H1 (cell line): Measurements from ENCODE around the gene PCIF1. TPM values are rescaled to one million over a fixed set of nuclear protein-coding genes. Genes with fewer than 3 reads are reported as not detected.

Source experiments
- BRCA1 ChIP-seq: IDR thresholded peaks from 2 replicates; pipeline ENCODE4 v1.6.1; 2012; ENCODE audit warnings: low read depth, low read length, improper control_type of control experiment
- CREB1 ChIP-seq: IDR thresholded peaks from 2 replicates; pipeline ENCODE4 v1.6.1; 2012; ENCODE audit warnings: inconsistent platforms
- CTBP2 ChIP-seq: IDR thresholded peaks from 2 replicates; pipeline ENCODE4 v1.7.0; 2011; ENCODE audit warnings: borderline replicate concordance, mild to moderate bottlenecking, moderate library complexity, mixed read lengths, low read length; ENCODE audit not compliant: insufficient read depth, insufficient read length
- EGR1 ChIP-seq: IDR thresholded peaks from 2 replicates; pipeline ENCODE4 v1.6.1; 2011; ENCODE audit warnings: low read depth, low read length, borderline replicate concordance
- GTF2F1 ChIP-seq: IDR thresholded peaks from 2 replicates; pipeline ENCODE4 v1.6.1; 2012; ENCODE audit warnings: low read depth, low read length, improper control_type of control experiment, borderline replicate concordance
- JUN ChIP-seq: IDR thresholded peaks from 2 replicates; pipeline ENCODE4 v1.6.1; 2011; ENCODE audit warnings: low read depth, mild to moderate bottlenecking, improper control_type of control experiment, low read length
- JUND ChIP-seq: IDR thresholded peaks from 2 replicates; pipeline ENCODE4 v1.6.1; 2011; ENCODE audit warnings: mild to moderate bottlenecking, improper control_type of control experiment, low read length
- MAX ChIP-seq: IDR thresholded peaks from 2 replicates; pipeline ENCODE4 v1.6.1; 2012; ENCODE audit warnings: inconsistent platforms
- NRF1 ChIP-seq: IDR thresholded peaks from 2 replicates; pipeline ENCODE4 v1.6.1; 2011; ENCODE audit warnings: mild to moderate bottlenecking, low read depth, low read length, improper control_type of control experiment
- PHF8 ChIP-seq: fragments of 200-600 bp; sonication (generic); conservative IDR thresholded peaks from 2 replicates; pipeline ENCODE4 v1.7.1; 2012; ENCODE audit warnings: low read depth, mild to moderate bottlenecking, inconsistent platforms, low read length, moderate library complexity
- POLR2A ChIP-seq, 2 experiments: IDR thresholded peaks; 1 replicate in 1 of 2; 2 replicates in 1 of 2; pipeline ENCODE4 v1.6.1; 2011; ENCODE audit warnings: low read depth in 2 of 2, low read length in 2 of 2, mild to moderate bottlenecking in 2 of 2; ENCODE audit errors: control extremely low read depth in 1 of 2
- RXRA ChIP-seq: IDR thresholded peaks from 2 replicates; pipeline ENCODE4 v1.6.1; 2011; ENCODE audit warnings: low read depth, mild to moderate bottlenecking, low read length, moderate library complexity; ENCODE audit not compliant: insufficient read depth
- SAP30 ChIP-seq: fragments of 300-600 bp; sonication (generic); IDR thresholded peaks from 2 replicates; pipeline ENCODE4 v1.7.1; 2012; ENCODE audit warnings: low read length, moderate library complexity, mild to moderate bottlenecking, inconsistent platforms; ENCODE audit not compliant: insufficient read depth, insufficient replicate concordance
- SUZ12 ChIP-seq: fragments of 200-600 bp; sonication (generic); IDR thresholded peaks from 2 replicates; pipeline ENCODE4 v1.6.1; 2012; ENCODE audit warnings: mild to moderate bottlenecking, inconsistent platforms, low read length, moderate library complexity, mixed read lengths
- TAF7 ChIP-seq: optimal IDR thresholded peaks from 2 replicates; pipeline ENCODE3; 2011; ENCODE audit warnings: low read depth, mild to moderate bottlenecking, inconsistent platforms, low read length, moderate library complexity, borderline replicate concordance
- YY1 ChIP-seq: IDR thresholded peaks from 2 replicates; pipeline ENCODE4 v1.6.1; 2011; ENCODE audit warnings: low read depth, mild to moderate bottlenecking, low read length
- polyA plus RNA-seq, 7 experiments: library from polyadenylated mRNA; depleted of rRNA in 3 of 7; stranded (reverse) in 5 of 7; unstranded in 2 of 7; fragments of >200 nt in 5 of 7; fragments of 200-250 nt in 2 of 7; gene quantifications; 1 replicate in 5 of 7; 2 replicates in 1 of 7; 4 replicates in 1 of 7; pipeline versions ENCODE4 v1.2.1 to v1.2.3, GENCODE V29; 2011 to 2013; ENCODE audit warnings: missing spikeins in 2 of 7, mixed read lengths in 2 of 7
- total RNA-seq: library from RNA; stranded (reverse); fragmentation: NEBNext Ultra II Directional; extraction: Animal tissue kit (Norgen Biotek cat#: 25700); gene quantifications from 2 replicates; pipeline ENCODE4 v1.2.1, GENCODE V29; 2021

PCIF1 gene
- total and polyA plus RNA-seq, 2 of the 8 experiments (the other 6 are each of a cell fraction or from before 2014, with no cell fraction given) = 30.3 to 30.6 TPM

GRCh38 chr20:45910670-45911485, 23.6 kb upstream of the PCIF1 start (continued):
- TF ChIP-seq MAX (peak; percentile 9; the same call in 1 of the 2 replicates), JUN (peak; percentile 59; the same call in 1 of the 2 replicates), POLR2A (IDR thresholded peaks at IDR 0.05; ENCODE audit: control extremely low read depth in 1 of 2, low read depth in 2 of 2, low read length in 2 of 2) (peak; percentile 59 to 68; a peak in 2 of 3 replicates), CREB1 (no peak; the same call in 1 of the 2 replicates), YY1 (no peak), SAP30 (no peak), EGR1 (no peak), GTF2F1 (peak; percentile 18; the same call in 1 of the 2 replicates), TAF7 (peak; percentile 58), BRCA1 (peak; percentile 62; the same call in 1 of the 2 replicates), RXRA (no peak), JUND (peak; percentile 80; the same call in 1 of the 2 replicates), SUZ12 (no peak), PHF8 (no peak; the same call in 1 of the 2 replicates), NRF1 (no peak), CTBP2 (no peak)
